GM19238 (cell line): ENCODE results near the gene ESR1.
A peak's percentile ranks its signal among the peaks of the same experiment; 100 is the strongest.

Experiments
- DNase-seq: peaks from one replicate; pipeline ENCODE4 v3.0.0; 2011; ENCODE audit warnings: low spot score; ENCODE audit not compliant: insufficient read length

Gene ESR1

GRCh38 chr6:152091851-152092341 is 284.4 kb downstream of the ESR1 start:
- DNase-seq = no peak

- no peak for DNase-seq
Measured at GRCh38 chr6:152093711-152094110, 286.2 kb downstream of the ESR1 start.

GRCh38 chr6:152094276-152094675 is 286.8 kb downstream of the ESR1 start:
- DNase-seq = no peak

GRCh38 chr6:152094992-152095592 is 287.6 kb downstream of the ESR1 start:
- DNase-seq = no peak

- no peak for DNase-seq
Measured at GRCh38 chr6:152096863-152097496, 289.5 kb downstream of the ESR1 start.

GRCh38 chr6:152098683-152099082 is 291.2 kb downstream of the ESR1 start:
- DNase-seq = no peak

- no peak for DNase-seq
Measured at GRCh38 chr6:152099446-152100182, 292.1 kb downstream of the ESR1 start.

GRCh38 chr6:152100183-152100618 is 292.7 kb downstream of the ESR1 start:
- no peak for DNase-seq

GRCh38 chr6:152107973-152108372 is 300.5 kb downstream of the ESR1 start:
- no peak for DNase-seq

- DNase-seq = no peak
Measured at GRCh38 chr6:152110886-152111820, 303.7 kb downstream of the ESR1 start.

- no peak for DNase-seq
Measured at GRCh38 chr6:152112491-152113261, 305.2 kb downstream of the ESR1 start.

GRCh38 chr6:152117156-152118133 is 310.0 kb downstream of the ESR1 start:
- no peak for DNase-seq

GRCh38 chr6:152118224-152118623 is 310.7 kb downstream of the ESR1 start:
- DNase-seq = no peak

GRCh38 chr6:152118678-152119077 is 311.2 kb downstream of the ESR1 start:
- no peak for DNase-seq

- DNase-seq = no peak
Measured at GRCh38 chr6:152119831-152120230, 312.3 kb downstream of the ESR1 start.

- no peak for DNase-seq
Measured at GRCh38 chr6:152121910-152122309, 314.4 kb downstream of the ESR1 start.

GRCh38 chr6:152122434-152122833 is 315.0 kb downstream of the ESR1 start:
- no peak for DNase-seq

- no peak for DNase-seq
Measured at GRCh38 chr6:152123076-152123475, 315.6 kb downstream of the ESR1 start.

GRCh38 chr6:152124429-152125074 is 317.1 kb downstream of the ESR1 start:
- peak; percentile 15 for DNase-seq
